LNCAP (cell line): ENCODE measurements around the gene PNPLA5.

Experiments used
- TF ChIP-seq, protein P1 (sequence below): fragments of 450-650 bp; IDR thresholded peaks from 2 replicates; pipeline ENCODE4 v1.5.1; 2017; ENCODE audit warnings: mild to moderate bottlenecking

Gene PNPLA5

DNA sequence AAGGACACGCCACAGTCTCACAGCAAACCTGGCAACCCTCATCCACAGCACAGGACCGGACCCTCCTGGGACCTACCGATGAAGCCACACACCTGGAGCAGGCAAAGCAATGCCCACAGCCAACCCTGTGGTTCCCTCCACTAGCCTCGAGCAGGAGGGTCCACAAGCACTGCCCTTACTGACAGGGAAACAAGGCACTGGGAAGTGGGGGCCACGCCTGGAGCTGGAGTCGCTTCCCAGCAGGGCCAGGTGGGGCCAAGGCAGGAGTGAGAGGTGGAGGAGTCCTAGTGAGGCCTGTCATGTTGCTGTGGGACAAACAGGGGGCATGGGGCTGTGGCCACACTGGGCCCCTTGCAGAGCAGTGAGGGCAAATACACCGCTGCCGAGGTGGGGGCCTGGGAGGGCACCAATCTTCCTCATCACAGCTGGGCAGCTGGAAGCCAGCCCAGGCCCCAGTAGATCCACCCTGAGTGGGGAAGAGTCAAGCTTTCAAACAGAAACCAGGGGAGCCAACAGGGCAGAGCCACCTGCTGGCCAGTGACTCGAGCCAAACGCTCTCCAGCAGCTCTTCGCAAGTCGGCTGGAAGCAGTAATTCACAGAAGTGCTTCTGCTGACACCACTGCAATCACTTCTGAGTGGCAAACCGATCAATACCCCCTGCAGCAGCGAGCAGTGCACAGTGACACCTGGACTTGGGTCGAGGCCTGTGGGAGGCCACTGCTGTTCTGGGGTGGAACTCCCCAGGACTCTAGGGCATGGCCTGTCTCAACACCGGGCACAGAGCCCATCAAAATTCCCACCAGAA is 43.2 kb downstream of the PNPLA5 start:
- TF ChIP-seq, protein P1, sequence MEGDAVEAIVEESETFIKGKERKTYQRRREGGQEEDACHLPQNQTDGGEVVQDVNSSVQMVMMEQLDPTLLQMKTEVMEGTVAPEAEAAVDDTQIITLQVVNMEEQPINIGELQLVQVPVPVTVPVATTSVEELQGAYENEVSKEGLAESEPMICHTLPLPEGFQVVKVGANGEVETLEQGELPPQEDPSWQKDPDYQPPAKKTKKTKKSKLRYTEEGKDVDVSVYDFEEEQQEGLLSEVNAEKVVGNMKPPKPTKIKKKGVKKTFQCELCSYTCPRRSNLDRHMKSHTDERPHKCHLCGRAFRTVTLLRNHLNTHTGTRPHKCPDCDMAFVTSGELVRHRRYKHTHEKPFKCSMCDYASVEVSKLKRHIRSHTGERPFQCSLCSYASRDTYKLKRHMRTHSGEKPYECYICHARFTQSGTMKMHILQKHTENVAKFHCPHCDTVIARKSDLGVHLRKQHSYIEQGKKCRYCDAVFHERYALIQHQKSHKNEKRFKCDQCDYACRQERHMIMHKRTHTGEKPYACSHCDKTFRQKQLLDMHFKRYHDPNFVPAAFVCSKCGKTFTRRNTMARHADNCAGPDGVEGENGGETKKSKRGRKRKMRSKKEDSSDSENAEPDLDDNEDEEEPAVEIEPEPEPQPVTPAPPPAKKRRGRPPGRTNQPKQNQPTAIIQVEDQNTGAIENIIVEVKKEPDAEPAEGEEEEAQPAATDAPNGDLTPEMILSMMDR = peak; percentile 59

DNA sequence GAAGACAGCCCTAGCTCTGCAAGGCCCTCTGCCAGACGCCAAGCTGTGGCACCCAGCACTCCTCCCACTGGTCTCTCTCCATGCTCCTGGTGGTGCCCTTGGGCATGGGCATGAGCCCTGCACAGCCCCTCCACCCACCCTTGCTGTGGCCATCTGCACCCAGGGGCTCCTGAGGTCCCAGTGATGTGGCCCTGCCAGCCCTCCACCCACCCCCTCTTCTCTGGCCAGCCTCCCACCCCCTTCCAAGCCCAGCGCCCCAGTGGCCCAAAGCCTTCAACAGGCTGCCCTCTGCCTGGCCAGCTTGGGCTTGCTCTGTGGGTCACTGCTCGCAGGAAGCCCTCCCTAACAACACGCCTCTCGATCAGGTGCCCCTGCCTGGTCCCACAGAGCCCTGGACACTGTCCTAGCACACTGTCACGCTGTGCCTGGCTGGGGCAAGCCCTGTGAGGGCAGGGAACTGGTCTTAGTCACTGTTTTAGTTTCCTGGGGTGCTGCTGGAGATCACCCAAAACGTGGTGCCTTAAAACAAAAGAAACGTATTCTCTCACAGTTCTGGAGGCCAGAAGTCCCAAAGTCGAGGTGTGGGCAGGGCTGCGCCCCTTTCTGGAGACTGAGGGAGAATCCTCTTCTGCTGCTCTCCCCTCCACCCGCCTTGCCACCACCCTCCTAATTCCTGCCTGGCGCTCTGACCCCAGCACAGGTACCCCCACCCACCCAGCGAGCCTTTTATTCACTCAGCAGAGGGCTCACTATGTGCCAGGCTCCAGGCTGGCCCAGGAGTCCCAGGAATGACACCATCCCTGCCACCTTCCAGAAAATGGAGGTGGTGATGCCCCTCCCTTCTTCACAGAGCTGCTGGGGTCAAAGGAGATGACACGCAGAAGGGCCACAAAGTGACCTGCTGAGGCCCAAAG is 44.2 kb downstream of the PNPLA5 start:
- TF ChIP-seq, protein P1 = no peak

DNA sequence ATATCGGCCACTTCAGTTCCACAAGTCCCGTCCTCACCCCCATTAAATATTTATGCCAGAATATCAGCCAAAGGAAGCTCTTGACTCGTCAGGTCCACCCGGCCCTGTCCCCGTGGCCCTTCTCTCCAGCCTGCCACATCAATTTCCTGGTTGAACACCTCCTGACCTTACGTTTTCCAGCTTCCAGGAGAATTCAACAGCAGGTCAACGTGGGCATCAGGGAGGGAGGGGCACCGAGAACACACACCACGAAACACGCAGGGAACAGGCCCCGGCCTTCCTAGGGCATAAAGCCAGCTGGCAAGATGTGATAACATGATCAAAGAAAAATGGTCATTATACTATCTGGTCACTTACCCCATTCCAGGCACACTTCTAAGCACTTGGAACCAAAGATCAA is 44.8 kb downstream of the PNPLA5 start:
- TF ChIP-seq, protein P1 = no peak

DNA sequence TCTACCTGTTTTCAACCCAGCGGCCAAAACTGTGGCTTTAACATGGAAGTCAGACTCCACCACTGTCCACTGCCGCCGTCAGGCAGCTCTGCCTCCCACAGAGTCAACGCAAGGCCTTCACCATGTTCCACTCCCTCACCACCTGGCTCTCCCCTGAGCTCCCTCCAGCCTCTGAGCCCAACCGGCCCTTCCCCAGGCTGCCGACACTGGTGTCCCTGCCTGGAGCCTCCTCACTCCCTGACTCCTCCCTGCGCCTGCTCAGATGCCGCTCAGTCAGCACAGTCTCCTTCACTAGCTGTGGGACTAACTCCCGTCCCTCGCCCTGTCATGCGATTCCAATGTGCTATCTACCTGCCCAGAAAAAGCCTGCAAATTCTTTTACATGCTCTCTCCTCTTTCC is 45.8 kb downstream of the PNPLA5 start:
- TF ChIP-seq, protein P1 = no peak

DNA sequence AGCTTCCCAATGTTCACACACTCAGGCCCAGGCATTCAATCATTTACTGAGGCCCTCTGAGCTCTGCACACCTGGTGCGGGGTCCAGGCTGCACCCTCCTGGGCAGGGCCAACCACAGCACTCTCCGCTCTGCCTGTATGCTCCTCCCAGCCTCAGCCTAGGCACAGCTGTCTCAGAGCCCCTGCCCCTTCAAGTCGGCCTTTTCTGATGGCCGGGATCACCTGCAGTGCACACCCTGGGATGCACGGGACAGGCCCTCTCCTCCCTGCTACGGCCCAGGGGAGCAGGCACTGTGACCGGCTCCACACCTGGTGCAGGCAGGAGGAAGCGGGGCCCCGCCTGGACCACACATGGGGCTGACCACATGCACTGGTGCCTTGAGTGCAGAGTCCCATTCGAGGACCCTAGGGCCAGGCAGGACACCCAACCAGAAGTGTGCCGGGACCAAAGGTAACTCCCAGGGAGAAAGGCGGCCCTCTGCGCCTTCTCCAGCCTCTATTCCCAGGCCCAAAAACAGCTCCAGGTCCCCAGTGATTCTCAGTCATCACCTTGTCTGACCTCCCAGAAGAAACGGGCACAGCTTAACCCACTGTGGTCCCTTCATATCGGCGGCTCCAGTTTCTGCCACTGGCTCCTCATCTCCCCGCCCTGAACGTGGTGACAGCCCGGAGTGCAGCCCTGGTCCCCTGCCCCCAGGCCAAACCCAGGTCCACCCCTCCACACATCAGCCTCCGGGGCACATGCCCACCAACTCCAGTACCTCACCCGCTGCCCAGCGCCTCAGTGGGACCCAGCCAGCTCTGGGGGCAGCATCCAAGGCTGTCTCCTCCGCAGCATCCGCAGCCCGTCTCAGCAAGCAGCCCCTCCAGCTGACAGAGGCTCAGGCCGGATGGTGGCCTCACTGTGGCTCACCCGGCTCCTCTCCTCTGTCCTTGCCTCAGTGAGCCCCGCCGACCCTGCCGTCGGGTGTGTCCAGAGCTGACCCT is 47.0 kb downstream of the PNPLA5 start:
- TF ChIP-seq, protein P1 = no peak

DNA sequence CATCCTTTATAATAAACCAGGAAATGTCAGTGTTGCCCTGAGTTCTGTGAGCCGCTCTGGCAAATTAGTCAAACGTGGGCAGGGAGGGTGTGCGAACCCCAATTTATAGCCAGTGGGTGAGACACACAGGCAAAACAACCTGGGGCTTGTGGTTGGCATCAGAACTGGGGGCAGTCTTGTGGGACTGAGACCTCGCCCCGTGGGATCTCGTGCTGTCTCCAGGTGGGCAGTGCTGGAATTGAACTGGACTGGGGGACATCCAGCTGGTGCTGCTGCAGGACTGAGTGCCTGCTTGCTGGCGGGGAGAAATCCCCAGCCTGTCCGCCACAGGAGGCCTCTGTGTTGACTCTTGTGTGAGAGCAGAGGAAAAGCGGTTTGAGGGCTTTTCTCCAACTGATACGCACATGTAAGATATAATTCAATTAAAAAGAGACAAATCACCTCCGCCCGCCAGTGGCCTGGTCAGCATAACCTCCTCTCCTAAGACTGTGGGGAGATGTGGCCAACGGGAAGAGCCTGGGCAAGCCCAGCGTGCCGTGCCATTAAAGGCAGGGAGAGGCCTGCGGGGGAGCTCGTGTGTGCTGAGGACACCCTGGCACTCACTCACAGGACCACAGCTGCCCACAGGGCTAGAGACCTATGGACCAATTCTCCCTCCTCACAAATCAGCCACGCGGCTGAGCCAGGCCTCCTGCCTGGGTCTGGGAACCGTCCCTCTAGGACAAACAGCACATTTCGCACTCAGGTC is 47.9 kb downstream of the PNPLA5 start:
- TF ChIP-seq, protein P1 = no peak
